Stimulated activated naive B cell treated with anti-CD40 and anti-IgM and Interleukin-4, amounts not matched to agents 10 μg/mL and 1 μg/mL and 100 μg/mL, for 72 hours (primary cell): ENCODE data around the gene BANF1.
"Not testable (repeated sequence)": the region's sequence is repeated elsewhere in the genome, so short reads cannot be mapped to it uniquely, and the experiment has no call there.

Experiments
- ATAC-seq, 2 donors: fragments of 150-1000 bp; cut with Tn5 transposase; replicated peaks; 2 replicates each; pipeline ENCODE4 v1.10.0; 2021; ENCODE audit warnings: moderate library complexity in 1 of 2
- DNase-seq: peaks from one replicate; pipeline ENCODE4 v3.0.0; 2021
- H3K27ac Mint-ChIP-seq: one replicate; pipeline ENCODE4 v1.8.0; 2022; ENCODE audit warnings: mild to moderate bottlenecking, mixed read lengths
- H3K27me3 Mint-ChIP-seq, 2 donors: one replicate each; pipeline ENCODE4 v1.8.0; 2022; ENCODE audit warnings: mixed read lengths in 2 of 2
- H3K36me3 Mint-ChIP-seq, 2 donors: one replicate each; pipeline ENCODE4 v1.8.0; 2022; ENCODE audit warnings: mixed read lengths in 2 of 2, mild to moderate bottlenecking in 1 of 2
- H3K4me1 Mint-ChIP-seq, 2 donors: one replicate each; pipeline ENCODE4 v1.8.0; 2022; ENCODE audit warnings: mixed read lengths in 2 of 2, mild to moderate bottlenecking in 1 of 2
- H3K4me3 Mint-ChIP-seq, 2 donors: one replicate each; pipeline ENCODE4 v1.8.0; 2022; ENCODE audit warnings: mild to moderate bottlenecking in 2 of 2, mixed read lengths in 2 of 2, moderate library complexity in 1 of 2
- H3K9me3 Mint-ChIP-seq, 2 donors: one replicate each; pipeline ENCODE4 v1.8.0; 2022; ENCODE audit warnings: mixed read lengths in 2 of 2, mild to moderate bottlenecking in 1 of 2

The BANF1 gene

GRCh38 chr11:66011785-66012303, 9.5 kb downstream of the BANF1 start, which contains the start of gene CST6:
TSS of gene CST6 (plus strand) at chr11:66012008. CDS start at chr11:66012045, 37 bp downstream.
- Mint-ChIP-seq H3K36me3 (no peaks in the 10 kb centered on the region), H3K27ac (no peak within 1 kb of the TSS), H3K4me1 (peaks cover 0 to 11% of the 10 kb centered on the region in 2 donors), H3K4me3 (peak within 1 kb of the TSS in 1 of 2 donors; percentile 30), H3K27me3 (peaks cover 20 to 25% of the 10 kb centered on the region in 2 donors), H3K9me3 (no peaks in the 10 kb centered on the region)
- DNase-seq, result no peak
- peak; percentile 11 to 25 for ATAC-seq

- Mint-ChIP-seq H3K4me1 (peaks cover 0 to 11% of the 10 kb centered on the region in 2 donors), H3K4me3 (peak overlapping the region in 1 of 2 donors; percentile 30), H3K27me3 (peaks cover 20 to 25% of the 10 kb centered on the region in 2 donors), H3K27ac (no peak overlapping the region), H3K9me3 (no peaks in the 10 kb centered on the region), H3K36me3 (no peaks in the 10 kb centered on the region)
- DNase-seq (no peak), ATAC-seq (no peak)
These were observed 10.2 kb downstream of the BANF1 start for GRCh38 chr11:66012371-66012945.

GRCh38 chr11:66012946-66013761, 10.9 kb downstream of the BANF1 start:
- Mint-ChIP-seq H3K9me3 (no peaks in the 10 kb centered on the region), H3K27me3 (peaks cover 20 to 25% of the 10 kb centered on the region in 2 donors), H3K4me1 (peaks cover 0 to 11% of the 10 kb centered on the region in 2 donors), H3K4me3 (no peak overlapping the region), H3K27ac (no peak overlapping the region), H3K36me3 (no peaks in the 10 kb centered on the region)
- ATAC-seq, result no peak
- no peak for DNase-seq

GRCh38 chr11:66013762-66014100, 11.4 kb downstream of the BANF1 start:
- H3K27me3 Mint-ChIP-seq, result peaks cover 20 to 25% of the 10 kb centered on the region in 2 donors
- H3K9me3 Mint-ChIP-seq, result no peaks in the 10 kb centered on the region
- no peak for DNase-seq
- no peaks in the 10 kb centered on the region for H3K36me3 Mint-ChIP-seq
- H3K27ac Mint-ChIP-seq, result no peak overlapping the region
- H3K4me3 Mint-ChIP-seq, result no peak overlapping the region
- H3K4me1 Mint-ChIP-seq, result peaks cover 0 to 11% of the 10 kb centered on the region in 2 donors
- ATAC-seq, result no peak

- peaks cover 0 to 11% of the 10 kb centered on the region in 2 donors for H3K4me1 Mint-ChIP-seq
- H3K27me3 Mint-ChIP-seq, result peaks cover 20 to 25% of the 10 kb centered on the region in 2 donors
- no peak overlapping the region for H3K4me3 Mint-ChIP-seq
- no peak overlapping the region for H3K27ac Mint-ChIP-seq
- DNase-seq (no peak), ATAC-seq (no peak)
- H3K36me3 Mint-ChIP-seq, result no peaks in the 10 kb centered on the region
- H3K9me3 Mint-ChIP-seq, result no peaks in the 10 kb centered on the region
These were observed 12.6 kb downstream of the BANF1 start for GRCh38 chr11:66014804-66015453.

GRCh38 chr11:66015454-66015881, 13.2 kb downstream of the BANF1 start:
- H3K36me3 Mint-ChIP-seq, result no peaks in the 10 kb centered on the region
- H3K4me1 Mint-ChIP-seq, result peaks cover 3 to 17% of the 10 kb centered on the region in 2 donors
- H3K27ac Mint-ChIP-seq, result no peak overlapping the region
- H3K27me3 Mint-ChIP-seq, result peaks cover 17 to 25% of the 10 kb centered on the region in 2 donors
- ATAC-seq (no peak), DNase-seq (no peak)
- no peak overlapping the region for H3K4me3 Mint-ChIP-seq
- no peaks in the 10 kb centered on the region for H3K9me3 Mint-ChIP-seq

GRCh38 chr11:66015936-66016792, 13.9 kb downstream of the BANF1 start:
- Mint-ChIP-seq H3K27ac (no peak overlapping the region), H3K4me3 (no peak overlapping the region), H3K4me1 (peaks cover 6 to 24% of the 10 kb centered on the region in 2 donors), H3K36me3 (no peaks in the 10 kb centered on the region), H3K27me3 (peaks cover 15 to 25% of the 10 kb centered on the region in 2 donors), H3K9me3 (no peaks in the 10 kb centered on the region)
- no peak for ATAC-seq
- DNase-seq, result no peak

- ATAC-seq (no peak), DNase-seq (no peak)
- H3K27ac Mint-ChIP-seq, result no peak overlapping the region
- no peaks in the 10 kb centered on the region for H3K36me3 Mint-ChIP-seq
- no peak overlapping the region for H3K4me3 Mint-ChIP-seq
- peaks cover 15 to 26% of the 10 kb centered on the region in 2 donors for H3K27me3 Mint-ChIP-seq
- peaks cover 6 to 21% of the 10 kb centered on the region in 2 donors for H3K4me1 Mint-ChIP-seq
- H3K9me3 Mint-ChIP-seq, result no peaks in the 10 kb centered on the region
These were observed 14.5 kb downstream of the BANF1 start for GRCh38 chr11:66016793-66017177.

GRCh38 chr11:66017321-66017720, 15.0 kb downstream of the BANF1 start:
- Mint-ChIP-seq H3K9me3 (no peaks in the 10 kb centered on the region), H3K4me1 (peaks cover 6 to 26% of the 10 kb centered on the region in 2 donors), H3K27me3 (peaks cover 11 to 24% of the 10 kb centered on the region in 2 donors)

GRCh38 chr11:66020212-66020611, 17.9 kb downstream of the BANF1 start:
- no peaks in the 10 kb centered on the region for H3K9me3 Mint-ChIP-seq
- H3K4me1 Mint-ChIP-seq, result peaks cover 10 to 27% of the 10 kb centered on the region in 2 donors
- H3K27ac Mint-ChIP-seq, result no peak overlapping the region
- H3K4me3 Mint-ChIP-seq, result no peak overlapping the region
- peaks cover 7 to 21% of the 10 kb centered on the region in 2 donors for H3K27me3 Mint-ChIP-seq
- H3K36me3 Mint-ChIP-seq, result no peaks in the 10 kb centered on the region
- ATAC-seq (no peak), DNase-seq (no peak)

More at GRCh38 chr11:66017321-66017720, 15.0 kb downstream of the BANF1 start:
- H3K4me3 Mint-ChIP-seq, result no peak overlapping the region
- ATAC-seq (no peak), DNase-seq (no peak)
- no peak overlapping the region for H3K27ac Mint-ChIP-seq
- no peaks in the 10 kb centered on the region for H3K36me3 Mint-ChIP-seq

- peak in 1 of 2 donors; percentile 32 for ATAC-seq
- Mint-ChIP-seq H3K4me1 (peaks cover 10 to 27% of the 10 kb centered on the region in 2 donors), H3K27me3 (peaks cover 10 to 21% of the 10 kb centered on the region in 2 donors), H3K9me3 (no peaks in the 10 kb centered on the region), H3K4me3 (no peak overlapping the region), H3K36me3 (no peaks in the 10 kb centered on the region), H3K27ac (no peak overlapping the region)
- DNase-seq, result no peak
These were observed 18.5 kb downstream of the BANF1 start for GRCh38 chr11:66020618-66021357.

- peaks cover 10 to 21% of the 10 kb centered on the region in 2 donors for H3K27me3 Mint-ChIP-seq
- H3K4me3 Mint-ChIP-seq, result peak overlapping the region; percentile 43 to 62
- H3K9me3 Mint-ChIP-seq, result no peaks in the 10 kb centered on the region
- H3K36me3 Mint-ChIP-seq, result no peaks in the 10 kb centered on the region
- peaks cover 10 to 23% of the 10 kb centered on the region in 2 donors for H3K4me1 Mint-ChIP-seq
- H3K27ac Mint-ChIP-seq, result no peak overlapping the region
- ATAC-seq (peak; percentile 87 to 90), DNase-seq (peak; percentile 60)
These were observed 20.3 kb downstream of the BANF1 start for GRCh38 chr11:66022401-66023185.

GRCh38 chr11:66023186-66023440, 20.8 kb downstream of the BANF1 start:
- Mint-ChIP-seq H3K4me1 (peaks cover 10 to 23% of the 10 kb centered on the region in 2 donors), H3K27me3 (peaks cover 10 to 23% of the 10 kb centered on the region in 2 donors)
- DNase-seq, H3K27ac Mint-ChIP-seq, ATAC-seq, H3K4me3 Mint-ChIP-seq, H3K9me3 Mint-ChIP-seq, H3K36me3 Mint-ChIP-seq: not testable (repeated sequence)
